Activated naive CD4-positive, alpha-beta T cell (primary cell): Measurements from ENCODE around the gene CCDC61.

ENCODE experiments used
- DNase-seq, 4 experiments: peaks; one replicate each; lab custom pipeline; 2025; lab: John Stamatoyannopoulos, UW

The CCDC61 gene, protein sequence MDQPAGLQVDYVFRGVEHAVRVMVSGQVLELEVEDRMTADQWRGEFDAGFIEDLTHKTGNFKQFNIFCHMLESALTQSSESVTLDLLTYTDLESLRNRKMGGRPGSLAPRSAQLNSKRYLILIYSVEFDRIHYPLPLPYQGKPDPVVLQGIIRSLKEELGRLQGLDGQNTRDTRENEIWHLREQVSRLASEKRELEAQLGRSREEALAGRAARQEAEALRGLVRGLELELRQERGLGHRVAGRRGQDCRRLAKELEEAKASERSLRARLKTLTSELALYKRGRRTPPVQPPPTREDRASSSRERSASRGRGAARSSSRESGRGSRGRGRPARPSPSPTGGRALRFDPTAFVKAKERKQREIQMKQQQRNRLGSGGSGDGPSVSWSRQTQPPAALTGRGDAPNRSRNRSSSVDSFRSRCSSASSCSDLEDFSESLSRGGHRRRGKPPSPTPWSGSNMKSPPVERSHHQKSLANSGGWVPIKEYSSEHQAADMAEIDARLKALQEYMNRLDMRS

DNA sequence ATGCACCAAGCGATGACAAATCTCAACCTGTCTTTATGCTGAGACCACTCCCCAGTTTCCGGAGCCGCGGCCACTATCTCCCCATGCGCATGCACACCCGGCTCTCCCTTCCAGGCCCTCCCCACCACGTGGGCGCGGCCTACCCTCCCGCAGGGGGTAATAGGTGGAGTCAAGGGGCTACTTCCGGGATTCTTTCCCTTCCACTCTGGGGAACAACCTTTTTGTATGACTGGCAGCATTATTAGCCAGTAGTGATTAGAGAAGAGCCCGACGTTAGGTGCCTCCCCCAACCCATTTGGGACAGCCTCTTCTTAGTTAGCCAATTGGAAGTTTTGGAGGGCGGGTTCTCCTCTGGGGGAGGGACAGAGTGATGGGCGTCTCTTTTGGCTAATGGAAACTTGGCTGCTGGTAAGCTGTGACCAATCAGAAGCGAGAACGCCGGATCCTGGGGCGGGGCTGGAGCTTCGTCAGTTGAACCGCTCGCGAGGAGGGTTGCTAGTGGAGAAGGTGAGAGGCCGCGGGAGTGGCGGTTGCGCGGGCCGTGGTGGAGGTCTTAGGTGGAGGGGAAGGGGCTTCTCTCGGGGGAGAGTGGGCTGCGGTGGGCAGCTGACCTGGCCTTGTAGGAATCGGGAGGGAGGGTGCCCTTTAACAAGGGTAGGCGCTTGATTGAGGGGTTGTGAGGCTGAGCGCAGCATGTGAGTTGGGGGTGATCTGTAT, at the start of gene CCDC61:
Gene CCDC61 (plus strand): TSS at position 470 of the 717 bp plus-strand sequence. CDS start 7,552 bp downstream, outside the sequence.
- peak; percentile 81 to 93 (median 90) for DNase-seq

DNA sequence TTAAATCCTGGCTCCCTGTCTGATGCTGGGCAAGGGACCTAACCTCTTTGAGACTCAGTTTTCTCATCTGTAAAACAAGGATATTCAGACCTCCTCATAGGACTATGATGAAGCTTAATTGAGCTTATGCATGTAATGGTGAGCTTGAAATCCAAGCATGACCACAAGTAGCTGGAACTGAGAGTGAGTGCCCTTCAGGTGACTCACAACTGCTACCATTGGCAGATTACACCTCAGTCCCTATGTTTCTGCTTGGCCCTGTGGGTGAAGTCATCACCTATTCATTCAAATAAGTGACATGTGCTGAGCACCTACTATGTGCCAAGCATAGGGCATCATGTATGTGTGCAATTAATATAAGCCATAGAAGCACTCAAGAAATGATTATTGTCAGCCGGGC, 47.3 kb upstream of the CCDC61 start:
- no peak for DNase-seq

DNA sequence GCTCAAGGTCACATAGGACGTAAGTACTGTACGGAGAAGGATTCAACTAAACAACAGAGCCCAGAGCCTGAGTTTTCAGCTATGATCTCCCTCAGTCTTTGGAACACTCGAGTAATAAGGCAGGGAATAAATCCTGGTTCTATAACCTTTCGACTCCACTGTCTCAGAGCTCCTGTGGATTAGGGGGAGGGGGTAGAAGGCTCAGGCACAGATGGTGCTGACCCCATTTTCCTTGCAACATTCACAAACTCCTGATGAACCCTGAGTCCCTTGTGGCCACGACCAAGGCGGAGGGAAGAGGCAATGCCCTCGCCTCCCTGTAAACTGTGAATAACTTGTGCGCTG, 43.0 kb upstream of the CCDC61 start:
- no peak for DNase-seq

DNA sequence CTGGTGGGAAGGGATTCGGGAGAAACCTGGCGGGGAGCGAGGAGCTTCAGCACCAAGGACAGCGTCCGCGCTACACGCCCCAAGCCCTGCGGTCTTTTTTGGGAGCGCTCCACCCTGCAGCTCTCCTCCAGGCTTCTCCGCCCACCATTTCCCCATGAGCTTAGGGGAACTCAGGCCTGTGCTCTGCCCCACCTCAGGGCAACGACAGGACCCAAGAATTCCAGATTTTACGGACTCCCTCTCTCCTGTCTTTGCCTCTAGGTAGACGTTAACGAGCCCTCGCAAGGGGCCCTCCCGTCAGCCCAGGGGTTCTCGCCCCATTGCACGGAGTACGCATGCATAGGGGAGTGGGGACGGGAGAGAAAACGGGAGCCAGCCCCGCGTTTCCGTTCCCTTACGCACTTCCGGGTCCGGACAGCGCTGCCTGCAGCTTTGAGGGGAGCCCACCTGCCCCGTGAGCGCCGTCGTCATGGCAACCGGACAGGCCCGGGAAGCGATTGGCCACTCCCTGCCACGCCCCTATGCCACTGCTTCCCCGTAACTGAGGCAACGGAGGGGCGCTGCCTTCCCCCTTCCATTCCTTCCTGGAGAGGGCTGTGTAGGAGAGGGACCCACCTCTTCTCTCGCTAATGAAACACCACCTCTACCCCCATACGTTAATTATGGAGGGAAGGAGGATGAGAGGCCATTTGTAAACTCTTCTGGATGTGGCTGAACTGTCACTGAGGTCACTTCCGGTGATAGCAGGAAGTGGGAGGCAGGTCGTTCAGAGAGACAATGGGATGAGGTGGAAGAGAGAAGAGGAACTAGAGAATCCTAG, 42.4 kb upstream of the CCDC61 start:
- DNase-seq: peak in 1 of 4 experiments; percentile 22

DNA sequence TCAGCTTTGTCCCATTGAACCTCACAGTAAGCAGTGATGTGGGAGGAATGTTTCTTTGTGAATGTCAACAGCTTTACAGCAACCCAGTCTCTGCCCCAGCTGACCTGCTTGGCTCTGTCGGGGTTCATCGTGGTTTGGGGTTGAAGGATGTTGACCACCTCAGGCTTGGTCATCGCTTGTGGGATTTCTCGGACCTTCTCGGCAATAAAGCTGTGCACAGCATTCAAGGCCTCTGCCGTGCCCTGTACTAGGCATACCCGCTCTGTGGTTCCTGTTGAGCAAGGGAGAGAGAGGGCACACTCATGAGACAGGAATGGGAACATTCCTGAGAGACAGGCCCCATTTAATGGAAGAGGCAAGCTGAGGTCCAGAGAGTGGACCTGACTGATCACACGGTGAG, 41.6 kb upstream of the CCDC61 start:
- no peak for DNase-seq

DNA sequence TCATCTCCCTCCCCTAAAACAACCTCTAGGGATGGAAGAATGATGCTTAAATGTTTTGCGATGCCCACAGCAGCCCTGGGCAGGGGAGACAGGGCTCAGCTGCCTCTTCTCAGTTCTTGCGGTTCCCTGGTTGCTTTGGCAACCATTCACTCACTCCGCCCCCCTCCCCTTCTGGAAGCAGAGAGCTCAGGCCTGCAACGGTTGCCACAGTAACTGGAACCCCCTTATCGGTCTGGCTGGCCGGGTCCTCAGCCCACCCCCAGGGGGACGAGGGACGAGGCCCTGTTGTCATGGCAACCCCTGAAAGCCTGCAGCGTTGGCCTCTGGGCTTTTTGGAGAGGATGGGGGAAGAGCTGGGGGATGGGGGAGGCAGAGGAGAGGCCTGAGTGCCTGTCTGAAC, 41.1 kb upstream of the CCDC61 start:
- DNase-seq: no peak

DNA sequence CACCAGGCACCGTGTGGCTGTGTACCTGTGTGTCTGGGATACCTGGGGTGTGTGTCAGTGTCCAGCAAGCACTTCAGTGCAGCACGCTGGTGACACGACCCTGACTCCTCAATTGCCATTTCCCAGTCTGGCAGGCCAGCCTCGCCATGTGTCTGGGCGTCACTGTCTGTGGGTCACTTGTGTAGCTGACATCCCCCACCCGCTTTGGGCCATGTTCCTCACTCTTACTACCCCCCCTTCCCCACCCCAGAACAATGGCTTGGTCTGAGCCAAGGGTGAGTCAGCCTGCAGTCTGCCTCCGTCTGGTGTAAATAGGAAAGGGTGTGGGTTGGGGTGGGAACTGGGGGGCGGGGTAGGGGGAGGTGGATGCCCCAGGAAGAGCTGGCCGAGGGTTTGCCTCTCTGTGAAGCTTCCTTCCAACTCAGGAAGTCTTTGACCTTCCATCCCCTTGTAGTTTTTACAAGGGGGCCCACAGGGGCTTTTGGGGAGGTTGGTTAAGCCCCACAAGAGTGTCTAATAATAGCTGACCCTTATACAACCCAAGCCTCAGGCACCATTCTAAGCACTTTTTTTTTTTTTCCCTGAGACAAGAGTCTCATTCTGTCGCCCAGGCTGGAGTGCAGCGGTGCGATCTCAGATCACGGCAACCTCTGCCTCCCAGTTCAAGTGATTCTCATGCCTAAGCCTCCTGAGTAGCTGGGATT, 39.2 kb upstream of the CCDC61 start:
- DNase-seq: no peak

DNA sequence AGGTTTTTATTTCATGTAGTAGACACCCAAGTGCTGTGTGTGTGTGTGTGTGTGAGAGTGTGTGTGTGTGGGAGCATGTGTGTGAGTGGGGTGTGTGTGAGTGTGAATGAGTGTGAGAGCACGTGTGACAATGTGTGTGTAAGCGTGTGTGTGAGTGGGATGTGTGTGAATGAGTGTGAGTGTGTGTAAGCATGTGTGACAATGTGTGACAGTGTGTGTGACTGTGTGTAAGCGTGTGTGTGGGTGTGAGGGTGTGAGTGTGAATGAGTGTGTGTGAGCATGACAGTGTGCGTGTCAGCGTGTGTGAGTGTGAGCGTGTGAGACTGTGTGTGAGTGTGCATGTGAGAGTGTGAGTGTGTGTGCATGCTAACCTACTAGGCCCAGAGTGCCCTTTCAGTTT, 36.9 kb upstream of the CCDC61 start:
- DNase-seq: no peak

DNA sequence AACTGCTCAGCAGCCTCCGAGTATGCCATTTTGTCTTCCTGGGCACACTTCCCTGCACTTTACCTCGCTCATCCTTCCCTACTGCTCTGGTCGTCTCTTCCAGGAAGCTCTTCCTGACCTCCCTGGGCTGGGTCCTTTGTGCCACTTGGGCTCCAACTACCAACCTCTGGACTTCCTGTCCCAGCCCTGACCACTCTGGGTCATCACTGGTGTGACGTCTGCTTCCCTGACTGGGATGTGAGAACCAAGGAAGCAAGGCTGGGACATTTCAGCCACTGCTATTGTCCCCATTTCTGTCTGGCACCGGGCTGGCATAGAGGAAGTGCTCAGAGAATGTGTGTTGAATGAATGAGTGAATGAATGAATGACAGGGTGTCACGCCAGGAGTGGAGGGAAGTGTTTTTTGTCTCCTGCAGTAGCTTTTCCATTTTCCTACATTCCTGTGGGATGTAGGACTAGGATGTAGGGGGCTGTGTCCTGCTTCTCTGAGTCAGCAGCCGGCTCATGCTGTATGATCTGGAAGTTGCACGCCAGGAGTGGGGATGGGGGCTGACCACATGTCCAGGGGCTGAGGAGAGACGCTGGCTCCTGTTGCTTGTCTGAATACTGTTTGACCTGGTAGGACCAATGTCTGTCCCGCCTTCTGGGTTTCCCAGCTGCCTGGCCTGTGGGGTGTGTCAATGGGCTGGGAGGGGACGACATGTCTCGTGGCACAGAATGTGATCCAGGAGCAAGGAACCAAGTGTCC, 36.3 kb upstream of the CCDC61 start:
- DNase-seq: no peak

DNA sequence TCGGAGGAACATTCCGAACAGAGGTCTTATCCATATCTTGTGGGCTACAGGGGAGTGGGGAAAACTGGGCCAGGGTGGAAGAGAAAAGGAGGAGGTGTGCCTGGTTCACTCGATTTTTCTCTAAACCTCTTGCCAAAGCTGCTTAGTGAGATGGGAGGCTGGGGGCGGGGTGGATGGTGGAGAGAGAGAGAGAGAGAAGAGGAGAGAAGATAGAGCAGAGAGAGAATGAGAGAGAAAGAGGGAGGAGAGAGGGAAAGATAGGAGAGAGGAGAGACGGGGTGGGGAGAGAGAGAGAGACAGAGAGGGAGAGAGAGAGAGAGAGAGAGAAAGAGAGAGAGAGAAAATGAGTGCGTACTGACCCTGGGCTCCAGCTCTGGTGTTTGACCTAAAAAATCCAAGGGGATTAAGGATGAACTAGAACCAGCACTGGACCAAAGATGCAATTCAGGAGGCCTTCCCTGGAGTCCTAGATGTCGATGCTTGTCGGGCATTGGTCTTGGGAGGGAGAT, 35.7 kb upstream of the CCDC61 start:
- no peak for DNase-seq

DNA sequence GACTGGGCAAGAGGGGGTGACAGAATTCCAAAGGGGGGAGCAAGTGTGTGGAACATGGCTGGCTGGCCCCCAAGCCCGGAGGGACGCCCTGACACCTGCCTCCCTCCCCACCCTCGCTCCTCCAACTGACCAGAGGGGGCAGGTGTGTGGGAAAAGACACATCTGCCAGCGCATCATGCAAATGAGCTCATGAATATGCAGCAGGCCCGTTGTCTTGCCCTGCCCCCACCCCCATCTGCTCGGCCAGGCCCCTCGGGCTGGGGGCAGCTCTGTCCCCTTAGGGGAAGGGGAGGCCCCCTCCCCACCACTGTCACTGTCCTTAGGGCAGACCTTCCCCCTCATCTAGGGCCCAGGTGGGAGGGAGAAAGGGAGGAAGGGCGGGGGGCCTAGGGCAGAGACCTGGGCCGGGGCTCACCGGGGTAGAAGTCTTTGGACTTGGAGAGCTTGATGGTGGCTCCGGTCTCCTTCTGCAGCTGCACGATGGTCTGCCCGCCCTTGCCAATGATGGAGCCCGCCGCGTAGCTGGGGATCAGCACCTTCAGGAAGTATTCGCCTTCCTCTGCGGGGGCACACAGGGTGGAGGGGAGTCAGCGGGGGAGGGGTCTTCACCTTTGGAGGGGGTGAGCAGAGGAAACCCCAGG, 34.6 kb upstream of the CCDC61 start:
- DNase-seq: no peak

DNA sequence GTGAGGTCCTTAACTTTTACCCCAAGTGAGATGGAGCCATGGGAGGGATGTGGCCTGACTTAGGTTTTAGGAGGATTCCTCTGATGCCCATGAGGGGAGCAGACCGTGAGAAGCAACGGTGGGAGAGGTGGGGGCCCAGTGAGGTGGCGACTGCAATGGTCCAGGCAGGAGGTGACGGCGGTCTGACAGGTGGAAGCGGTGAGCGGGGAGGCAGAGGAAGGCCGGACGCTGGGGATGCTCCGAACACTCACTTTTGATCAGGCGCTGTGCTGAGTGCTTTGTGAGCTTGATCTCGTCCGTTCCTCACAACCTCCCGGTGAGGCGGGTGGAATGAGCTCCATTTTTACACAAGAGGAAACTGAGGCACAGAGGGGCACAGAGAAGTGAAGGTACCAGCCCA, 33.2 kb upstream of the CCDC61 start:
- DNase-seq: no peak

DNA sequence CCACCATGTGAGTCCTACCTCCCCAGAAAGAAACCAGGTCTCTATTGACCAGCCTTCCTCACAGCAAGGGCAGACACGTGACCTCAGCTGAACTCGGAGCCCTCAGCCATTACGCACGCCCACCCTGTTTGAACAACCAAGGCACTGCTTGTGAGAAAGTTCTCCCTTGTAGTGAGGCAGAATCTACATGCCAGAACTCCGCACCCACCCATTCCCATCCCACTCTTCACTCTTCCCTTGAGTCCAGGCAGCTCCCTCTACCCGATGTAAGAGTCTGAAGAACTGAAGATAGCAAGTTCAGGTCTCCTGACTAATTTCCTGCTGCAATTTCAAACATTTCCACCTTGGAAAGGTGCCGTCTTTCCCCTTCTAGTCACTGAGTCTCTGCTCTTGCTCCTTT, 28.0 kb upstream of the CCDC61 start:
- DNase-seq: no peak

DNA sequence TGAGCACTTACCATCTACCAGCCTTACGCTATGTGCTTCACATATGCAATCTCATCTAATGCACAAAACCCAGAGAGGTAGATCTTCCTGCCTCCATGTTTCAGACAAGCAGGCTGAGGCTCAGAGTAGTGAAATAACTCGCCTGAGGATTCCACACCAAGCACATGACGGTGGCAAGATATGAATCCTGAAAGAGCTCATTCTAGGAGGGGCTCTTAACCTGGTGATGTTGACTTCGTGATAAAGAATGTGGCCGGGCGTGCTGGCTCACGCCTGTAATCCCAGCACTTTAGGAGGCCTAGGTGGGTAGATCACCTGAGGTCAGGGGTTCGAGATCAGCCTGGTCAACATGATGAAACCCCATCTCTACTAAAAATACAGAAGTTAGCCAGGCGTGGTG, 26.6 kb upstream of the CCDC61 start:
- DNase-seq: no peak

DNA sequence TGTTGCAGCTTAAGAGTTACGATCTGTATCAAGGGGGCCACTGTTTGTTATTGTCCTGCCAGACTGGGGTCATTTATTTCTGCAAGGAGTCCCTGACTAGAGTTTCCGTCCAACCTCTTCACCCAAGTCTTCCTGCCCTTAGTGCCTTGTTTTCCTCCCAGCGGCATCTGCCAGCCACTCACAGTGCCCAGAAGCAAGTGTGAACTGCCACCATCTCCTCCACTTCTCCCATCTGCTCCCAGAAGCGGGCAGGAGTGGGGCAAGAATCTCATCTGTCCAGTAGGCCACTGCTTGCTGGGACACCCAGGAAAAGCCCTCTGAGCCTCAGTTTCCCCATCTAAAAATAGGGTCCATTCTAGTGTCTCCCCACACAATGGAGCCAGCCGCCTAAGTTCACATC, 25.6 kb upstream of the CCDC61 start:
- DNase-seq: no peak

DNA sequence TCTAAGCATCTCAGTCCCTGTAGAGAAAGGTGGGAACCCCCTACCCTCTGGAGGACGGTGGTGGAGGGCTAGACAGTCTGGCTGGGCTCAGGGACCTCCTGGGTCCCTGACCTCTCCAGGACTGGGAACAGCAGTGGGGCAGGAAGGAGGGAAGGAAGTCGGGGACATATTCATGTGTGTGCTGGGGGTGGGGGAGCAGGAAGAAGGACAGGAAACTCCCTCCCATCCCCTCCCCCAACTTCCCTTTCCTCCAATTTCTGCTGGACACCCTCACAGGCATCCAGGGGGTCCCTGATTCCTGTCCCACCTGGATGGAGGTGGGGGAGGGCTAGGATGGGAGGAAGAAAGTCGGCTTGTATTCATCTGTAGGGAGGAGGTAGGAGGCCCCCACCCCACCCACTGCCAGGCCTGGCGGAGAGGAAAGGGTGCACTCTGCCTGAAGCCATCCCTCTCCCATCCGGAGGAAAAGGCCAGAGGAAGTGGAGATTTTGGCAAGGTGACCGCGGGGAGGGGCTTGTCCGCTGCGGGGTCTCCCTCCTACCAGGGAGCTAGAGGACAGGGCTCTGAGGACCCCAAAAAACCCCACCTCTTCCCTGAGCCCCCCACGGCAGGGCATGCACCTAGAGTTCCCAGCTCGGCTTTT, 23.9 kb upstream of the CCDC61 start:
- no peak for DNase-seq

DNA sequence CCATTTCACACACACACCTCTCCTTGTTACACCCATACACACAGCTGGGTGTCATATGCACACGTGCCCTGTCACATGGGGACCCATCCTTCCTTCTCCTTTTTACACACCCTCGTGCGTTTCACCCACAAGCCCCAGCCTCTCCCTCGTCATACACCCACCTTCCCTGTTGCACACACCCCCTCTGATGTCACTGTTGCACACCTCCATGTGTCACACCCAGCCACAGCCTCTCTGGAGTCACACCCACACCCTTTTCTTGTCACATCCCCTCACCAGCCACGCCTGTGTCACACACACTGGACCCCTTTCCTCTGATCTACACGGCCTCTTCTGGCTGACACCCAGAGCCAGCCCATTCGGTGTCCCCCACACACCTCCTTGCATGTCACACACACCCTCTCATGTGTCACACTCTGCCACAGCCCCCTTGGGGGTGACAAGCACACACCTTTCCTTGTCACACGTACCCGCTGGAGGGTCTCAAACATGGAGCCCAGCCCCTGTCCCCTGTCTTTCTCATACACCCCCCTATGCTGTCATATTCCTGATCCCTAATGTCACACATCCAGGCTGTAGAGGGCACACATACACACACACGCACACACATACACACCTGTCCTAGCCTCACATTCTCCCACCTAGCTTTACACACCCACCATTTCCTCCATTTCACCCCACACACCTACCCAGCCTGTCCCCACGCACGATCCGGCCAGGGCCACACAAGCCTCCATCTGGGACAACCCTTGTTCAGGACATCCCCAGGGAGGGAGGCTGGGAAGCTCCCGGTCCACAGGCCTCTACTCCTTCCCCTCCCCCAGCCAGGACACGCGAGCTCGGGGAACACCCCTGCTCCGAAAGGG, 23.0 kb upstream of the CCDC61 start:
- DNase-seq: no peak

DNA sequence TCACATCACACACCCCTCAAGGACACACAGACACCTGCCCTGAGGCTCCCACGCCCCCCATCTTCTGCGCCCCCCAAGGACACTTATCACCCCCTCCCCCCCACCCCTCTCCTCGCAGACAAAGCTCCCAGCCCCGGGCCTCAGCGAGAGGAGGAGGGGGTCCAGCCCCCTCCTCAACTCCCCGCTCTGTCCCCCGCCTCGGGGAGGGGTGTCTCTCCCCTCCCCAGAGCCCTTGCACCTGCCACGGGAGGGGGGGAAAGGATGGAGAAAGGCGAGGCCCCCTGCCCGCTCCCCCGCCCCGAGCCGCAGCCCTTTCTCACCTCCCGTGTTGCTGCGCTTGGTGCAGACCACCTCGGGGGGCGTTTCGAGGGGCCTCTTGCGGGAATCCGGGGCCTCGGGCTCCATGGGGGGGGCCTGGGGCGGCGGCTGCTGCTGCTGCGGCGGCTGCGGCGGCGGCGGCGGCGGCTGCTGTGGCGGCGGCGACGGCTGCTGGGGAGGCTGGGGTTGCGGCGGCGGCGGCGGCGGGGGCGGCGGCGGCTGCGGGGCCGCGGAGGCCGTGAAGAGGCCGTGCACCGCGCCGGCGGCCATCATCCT, 22.2 kb upstream of the CCDC61 start:
- peak in 1 of 4 experiments; percentile 12 for DNase-seq
